NT2/D1 (cell line): ENCODE data around the gene CD93.

Source experiments
- DNase-seq: peaks from one replicate; pipeline ENCODE4 v3.0.0-alpha.2; 2011; ENCODE audit warnings: low read depth, low spot score
- H3K27me3 ChIP-seq: 2 replicates; pipeline ENCODE4 v1.6.0; 2011; ENCODE audit warnings: mild to moderate bottlenecking; ENCODE audit not compliant: insufficient read length, insufficient read depth
- H3K36me3 ChIP-seq: 2 replicates; pipeline ENCODE4 v1.6.1; 2011; ENCODE audit warnings: mild to moderate bottlenecking, low read length, mixed read lengths; ENCODE audit not compliant: insufficient read depth, insufficient read length
- H3K4me1 ChIP-seq: 2 replicates; pipeline ENCODE4 v1.5.1; 2011; ENCODE audit not compliant: insufficient read depth, insufficient read length
- H3K4me3 ChIP-seq: 2 replicates; pipeline ENCODE4 v1.5.1; 2011; ENCODE audit warnings: low read depth; ENCODE audit not compliant: insufficient read length
- H3K9ac ChIP-seq: 2 replicates; pipeline ENCODE4 v1.6.0; 2011; ENCODE audit warnings: low read depth; ENCODE audit not compliant: insufficient read length
- H3K9me3 ChIP-seq: 2 replicates; pipeline ENCODE4 v1.5.1; 2011; ENCODE audit warnings: mild to moderate bottlenecking, low read length; ENCODE audit not compliant: insufficient read depth
- SUZ12 ChIP-seq: IDR thresholded peaks from 2 replicates; pipeline ENCODE4 v1.6.1; 2011; ENCODE audit not compliant: insufficient read length, insufficient read depth; ENCODE audit errors: extremely low read depth
- YY1 ChIP-seq: IDR thresholded peaks from 2 replicates; pipeline ENCODE4 v1.6.1; 2011; ENCODE audit not compliant: insufficient read length, insufficient read depth
- ZNF274 ChIP-seq: IDR thresholded peaks from 2 replicates; pipeline ENCODE4 v1.6.1; 2011; ENCODE audit warnings: mild to moderate bottlenecking, low read depth, low read length

CD93 gene

GRCh38 chr20:23086056-23086566 lies at the start of gene CD93:
TSS of gene CD93 (minus strand) at chr20:23086324. CDS start at chr20:23086192, 132 bp downstream.
- TF ChIP-seq SUZ12 (no peak), YY1 (no peak), ZNF274 (no peak)

GRCh38 chr20:23133560-23133998 lies 47.5 kb upstream of the CD93 start:
- Histone ChIP-seq H3K4me1 (peaks cover 2% of the 10 kb centered on the region), H3K27me3 (no peaks in the 10 kb centered on the region), H3K9me3 (no peaks in the 10 kb centered on the region), H3K9ac (no peak overlapping the region), H3K4me3 (no peak overlapping the region), H3K36me3 (no peaks in the 10 kb centered on the region)
- no peak for DNase-seq
- TF ChIP-seq SUZ12 (no peak), ZNF274 (no peak), YY1 (no peak)

More at GRCh38 chr20:23086056-23086566, at the start of gene CD93:
- peaks cover 2% of the 10 kb centered on the region for H3K4me1 ChIP-seq
- DNase-seq: no peak
- H3K9me3 ChIP-seq: no peaks in the 10 kb centered on the region
- H3K9ac ChIP-seq: no peak within 1 kb of the TSS
- H3K36me3 ChIP-seq: no peaks in the 10 kb centered on the region
- H3K27me3 ChIP-seq: no peaks in the 10 kb centered on the region
- H3K4me3 ChIP-seq: no peak within 1 kb of the TSS

- Histone ChIP-seq H3K9me3 (no peaks in the 10 kb centered on the region), H3K4me1 (peaks cover 2% of the 10 kb centered on the region), H3K4me3 (no peak overlapping the region), H3K36me3 (no peaks in the 10 kb centered on the region), H3K9ac (no peak overlapping the region), H3K27me3 (no peaks in the 10 kb centered on the region)
- TF ChIP-seq YY1 (no peak), ZNF274 (no peak), SUZ12 (no peak)
- no peak for DNase-seq
Measured at GRCh38 chr20:23132930-23133559, 46.9 kb upstream of the CD93 start.

GRCh38 chr20:23132293-23132929 lies 46.3 kb upstream of the CD93 start:
- TF ChIP-seq SUZ12: no peak
- H3K4me1 ChIP-seq: peaks cover 2% of the 10 kb centered on the region
- H3K9ac ChIP-seq: no peak overlapping the region
- no peak overlapping the region for H3K4me3 ChIP-seq
- no peaks in the 10 kb centered on the region for H3K27me3 ChIP-seq
- H3K9me3 ChIP-seq: no peaks in the 10 kb centered on the region
- no peaks in the 10 kb centered on the region for H3K36me3 ChIP-seq
- no peak for DNase-seq

GRCh38 chr20:23131766-23132165 lies 45.6 kb upstream of the CD93 start:
- no peak overlapping the region for H3K9ac ChIP-seq
- peaks cover under 1% of the 10 kb centered on the region for H3K4me1 ChIP-seq
- H3K36me3 ChIP-seq: no peaks in the 10 kb centered on the region
- DNase-seq: no peak
- no peaks in the 10 kb centered on the region for H3K27me3 ChIP-seq
- TF ChIP-seq YY1 (no peak), ZNF274 (no peak), SUZ12 (no peak)
- H3K4me3 ChIP-seq: no peak overlapping the region
- no peaks in the 10 kb centered on the region for H3K9me3 ChIP-seq

- H3K27me3 ChIP-seq: no peaks in the 10 kb centered on the region
- no peak overlapping the region for H3K9ac ChIP-seq
- no peaks in the 10 kb centered on the region for H3K9me3 ChIP-seq
- H3K36me3 ChIP-seq: no peaks in the 10 kb centered on the region
- DNase-seq: no peak
- H3K4me3 ChIP-seq: no peak overlapping the region
- TF ChIP-seq ZNF274: no peak
- no peak for TF ChIP-seq SUZ12
- TF ChIP-seq YY1: no peak
- no peaks in the 10 kb centered on the region for H3K4me1 ChIP-seq
Measured at GRCh38 chr20:23130622-23131140, 44.6 kb upstream of the CD93 start.

- no peak overlapping the region for H3K9ac ChIP-seq
- DNase-seq: no peak
- no peaks in the 10 kb centered on the region for H3K9me3 ChIP-seq
- H3K36me3 ChIP-seq: no peaks in the 10 kb centered on the region
- TF ChIP-seq SUZ12 (no peak), YY1 (no peak), ZNF274 (no peak)
- no peaks in the 10 kb centered on the region for H3K27me3 ChIP-seq
- H3K4me1 ChIP-seq: peaks cover 5% of the 10 kb centered on the region
- H3K4me3 ChIP-seq: no peak overlapping the region
Measured at GRCh38 chr20:23129891-23130621, 43.9 kb upstream of the CD93 start.
